ENCODE measurements around the gene PPP2R2B. TPM values are rescaled to one million over a fixed set of nuclear protein-coding genes. Genes with fewer than 3 reads are reported as not detected.

Gene PPP2R2B
- total RNA-seq, 2 donors from 2014 or later: 0.70 to 2.0 TPM

DNA sequence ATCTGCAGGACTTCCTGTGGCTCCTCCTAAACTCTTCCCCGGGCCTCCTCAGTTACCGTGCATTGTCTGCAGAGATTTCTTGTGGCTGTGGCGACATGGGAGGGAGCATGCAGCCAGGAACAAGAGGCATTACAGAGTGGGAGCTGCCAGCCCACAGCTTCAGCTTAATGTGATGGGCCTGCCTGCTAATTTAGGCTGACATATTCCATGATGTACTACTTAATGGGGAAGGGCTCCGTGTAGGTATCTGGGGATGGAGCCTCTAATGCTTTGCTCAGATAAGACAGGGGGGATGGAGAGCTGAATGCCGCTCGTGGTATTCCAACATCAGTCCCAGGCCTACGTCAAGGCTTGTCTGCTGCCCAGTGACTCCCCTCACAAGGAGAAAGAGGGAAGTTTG is 225.0 kb downstream of the PPP2R2B start:
- Mint-ChIP-seq H3K9me3 (no peaks in the 10 kb centered on the region), H3K27me3 (ENCODE audit: low read depth) (no peaks in the 10 kb centered on the region), H3K27ac (no peak overlapping the region), H3K36me3 (ENCODE audit: insufficient read depth in 2 of 2) (no peaks in the 10 kb centered on the region), H3K4me1 (ENCODE audit: low read depth) (no peaks in the 10 kb centered on the region), H3K4me3 (no peak overlapping the region)
- DNase-seq: no peak
- ATAC-seq (replicated peaks in 1 of 2): no peak

DNA sequence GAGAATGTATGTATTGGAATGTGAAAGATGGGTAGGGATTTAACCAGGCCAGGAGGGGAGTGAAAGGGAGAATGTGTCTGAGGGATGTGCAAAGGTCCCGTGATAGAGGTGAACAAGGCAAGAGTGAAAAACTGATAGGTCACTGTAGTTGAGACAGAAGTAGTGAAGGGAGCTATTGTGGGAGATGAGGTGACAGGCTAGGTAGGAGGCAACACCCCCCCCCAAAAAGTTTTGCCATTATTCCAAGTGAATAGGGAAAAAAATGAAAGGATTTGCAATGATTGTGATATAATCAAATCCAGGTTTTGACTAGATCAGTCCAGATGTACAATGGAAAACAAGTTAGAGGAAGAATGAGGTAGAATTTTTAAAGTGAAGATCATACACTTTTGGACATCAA is 226.0 kb downstream of the PPP2R2B start:
- ATAC-seq (replicated peaks in 1 of 2): no peak
- H3K27ac Mint-ChIP-seq: no peak overlapping the region
- H3K4me1 Mint-ChIP-seq (ENCODE audit: low read depth): no peaks in the 10 kb centered on the region
- no peak overlapping the region for H3K4me3 Mint-ChIP-seq
- no peak for DNase-seq
- no peaks in the 10 kb centered on the region for H3K9me3 Mint-ChIP-seq
- no peaks in the 10 kb centered on the region for H3K36me3 Mint-ChIP-seq (ENCODE audit: insufficient read depth in 2 of 2)
- H3K27me3 Mint-ChIP-seq (ENCODE audit: low read depth): no peaks in the 10 kb centered on the region

DNA sequence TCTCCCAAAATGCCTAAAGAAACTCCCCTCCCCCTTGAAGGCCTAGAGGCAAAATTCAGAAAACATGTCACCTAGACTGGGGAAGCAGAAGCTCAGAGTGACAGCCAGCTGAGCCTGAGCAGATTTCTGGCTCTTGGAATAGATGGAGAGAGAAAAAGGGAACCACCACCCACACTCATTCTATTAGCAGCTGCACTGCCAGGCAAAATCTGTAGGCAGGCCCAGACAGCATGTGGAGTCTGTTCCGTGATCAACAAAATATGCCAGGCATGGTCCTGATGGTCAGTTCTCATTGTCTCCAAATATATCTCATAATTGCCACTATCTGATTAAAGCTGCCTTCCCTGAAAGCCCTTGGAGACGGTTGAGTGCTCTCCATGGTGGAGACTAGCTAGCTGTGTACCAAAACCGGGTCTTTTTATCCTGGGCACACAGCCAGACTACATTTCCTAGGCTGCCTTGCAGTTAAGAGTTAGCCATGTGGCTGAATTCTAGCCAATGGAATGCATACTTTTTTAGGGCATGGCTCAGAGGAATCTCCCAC is 230.8 kb downstream of the PPP2R2B start:
- ATAC-seq (replicated peaks in 1 of 2): no peak
- no peaks in the 10 kb centered on the region for H3K36me3 Mint-ChIP-seq (ENCODE audit: insufficient read depth in 2 of 2)
- no peak overlapping the region for H3K4me3 Mint-ChIP-seq
- no peaks in the 10 kb centered on the region for H3K4me1 Mint-ChIP-seq (ENCODE audit: low read depth)
- H3K9me3 Mint-ChIP-seq: no peaks in the 10 kb centered on the region
- no peak overlapping the region for H3K27ac Mint-ChIP-seq
- DNase-seq: no peak
- H3K27me3 Mint-ChIP-seq (ENCODE audit: low read depth): no peaks in the 10 kb centered on the region

DNA sequence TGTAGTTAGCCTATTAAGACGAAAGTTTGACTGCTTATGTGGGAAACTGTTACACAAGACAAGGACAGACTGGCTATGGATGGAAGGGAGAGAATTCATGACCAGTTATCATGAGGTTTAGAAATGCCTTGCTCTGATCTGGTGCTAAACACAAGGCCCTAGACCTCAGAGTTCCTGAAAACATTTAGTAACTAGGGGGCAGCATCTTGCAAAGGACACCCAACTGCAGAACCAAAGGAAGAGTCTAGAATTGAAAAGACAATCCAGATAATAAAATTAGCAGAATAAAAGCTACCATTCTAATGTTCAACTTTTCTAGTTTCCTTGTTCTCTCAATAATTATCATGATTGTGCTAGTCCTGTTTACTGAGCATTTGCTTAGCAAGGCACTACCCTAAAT is 232.1 kb downstream of the PPP2R2B start:
- ATAC-seq (replicated peaks in 1 of 2) (no peak), DNase-seq (no peak)
- Mint-ChIP-seq H3K36me3 (ENCODE audit: insufficient read depth in 2 of 2) (no peaks in the 10 kb centered on the region), H3K27me3 (ENCODE audit: low read depth) (no peaks in the 10 kb centered on the region), H3K27ac (no peak overlapping the region), H3K4me1 (ENCODE audit: low read depth) (no peaks in the 10 kb centered on the region), H3K4me3 (no peak overlapping the region), H3K9me3 (no peaks in the 10 kb centered on the region)

DNA sequence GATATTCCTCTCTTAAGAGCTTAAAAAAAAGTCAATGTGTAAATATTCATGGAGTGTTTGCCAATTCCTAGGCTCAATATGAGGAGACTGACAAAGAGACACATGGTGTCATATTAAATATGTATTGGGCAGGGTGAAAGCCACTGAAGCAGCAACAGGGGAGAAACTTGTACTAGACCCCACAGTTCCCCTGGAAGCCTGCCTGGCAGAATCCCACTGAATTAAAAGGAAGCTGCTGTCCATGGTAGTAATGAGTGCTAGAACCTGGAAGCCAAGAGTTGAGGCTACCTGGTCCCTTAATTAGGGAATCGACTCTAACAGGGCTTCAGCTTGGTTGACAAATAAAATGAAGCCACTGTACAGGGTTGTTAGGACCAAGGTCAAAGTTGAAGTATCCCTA is 233.2 kb downstream of the PPP2R2B start:
- Mint-ChIP-seq H3K4me1 (ENCODE audit: low read depth) (no peaks in the 10 kb centered on the region), H3K9me3 (no peaks in the 10 kb centered on the region), H3K27me3 (ENCODE audit: low read depth) (peaks cover under 1% of the 10 kb centered on the region), H3K36me3 (ENCODE audit: insufficient read depth in 2 of 2) (no peaks in the 10 kb centered on the region), H3K27ac (no peak overlapping the region), H3K4me3 (no peak overlapping the region)
- DNase-seq: no peak
- ATAC-seq (replicated peaks in 1 of 2): no peak

DNA sequence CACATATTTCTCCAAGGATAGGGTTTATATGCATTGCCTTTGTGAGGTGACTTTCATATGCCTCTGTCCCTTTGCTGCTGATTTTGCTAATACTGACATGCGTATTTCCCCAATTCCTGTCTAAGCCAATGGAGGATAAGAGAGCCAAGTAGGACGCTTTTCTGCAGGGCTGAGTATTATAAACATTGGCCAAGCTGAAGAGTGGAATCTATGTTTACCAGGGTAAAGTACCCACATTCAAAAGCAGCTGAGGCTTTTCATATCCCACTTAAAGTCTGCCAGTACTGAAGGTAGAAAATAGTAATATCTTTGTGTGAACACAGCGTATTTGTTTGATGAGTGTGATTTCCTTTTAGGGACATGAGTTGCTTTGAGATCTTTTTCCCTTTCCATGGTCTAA is 233.7 kb downstream of the PPP2R2B start:
- no peaks in the 10 kb centered on the region for H3K4me1 Mint-ChIP-seq (ENCODE audit: low read depth)
- H3K4me3 Mint-ChIP-seq: no peak overlapping the region
- no peaks in the 10 kb centered on the region for H3K9me3 Mint-ChIP-seq
- ATAC-seq (replicated peaks in 1 of 2) (no peak), DNase-seq (no peak)
- H3K27ac Mint-ChIP-seq: no peak overlapping the region
- peaks cover 5% of the 10 kb centered on the region for H3K27me3 Mint-ChIP-seq (ENCODE audit: low read depth)
- H3K36me3 Mint-ChIP-seq (ENCODE audit: insufficient read depth in 2 of 2): no peaks in the 10 kb centered on the region

DNA sequence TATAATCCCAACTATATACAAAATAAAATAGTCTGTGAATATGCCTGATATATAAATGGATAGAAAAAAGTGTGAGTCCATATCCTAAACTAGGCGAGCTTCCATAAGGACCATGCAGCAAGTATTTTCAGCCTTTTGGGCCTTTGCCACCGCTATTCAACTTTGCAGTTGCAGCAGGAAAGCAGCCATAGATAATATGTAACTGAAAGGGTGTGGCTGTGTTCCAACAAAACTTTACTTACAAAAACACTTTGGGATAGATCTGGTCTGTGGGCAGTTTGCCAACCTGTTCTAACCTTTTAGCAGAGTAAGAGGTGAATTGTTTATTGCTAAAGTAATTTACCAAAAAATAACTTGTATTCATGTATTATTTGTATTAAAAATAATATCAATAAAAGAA is 234.8 kb downstream of the PPP2R2B start:
- no peaks in the 10 kb centered on the region for H3K4me1 Mint-ChIP-seq (ENCODE audit: low read depth)
- H3K4me3 Mint-ChIP-seq: no peak overlapping the region
- no peaks in the 10 kb centered on the region for H3K36me3 Mint-ChIP-seq (ENCODE audit: insufficient read depth in 2 of 2)
- H3K27me3 Mint-ChIP-seq (ENCODE audit: low read depth): peaks cover 8% of the 10 kb centered on the region
- H3K9me3 Mint-ChIP-seq: no peaks in the 10 kb centered on the region
- H3K27ac Mint-ChIP-seq: no peak overlapping the region
- DNase-seq (no peak), ATAC-seq (replicated peaks in 1 of 2) (no peak)

DNA sequence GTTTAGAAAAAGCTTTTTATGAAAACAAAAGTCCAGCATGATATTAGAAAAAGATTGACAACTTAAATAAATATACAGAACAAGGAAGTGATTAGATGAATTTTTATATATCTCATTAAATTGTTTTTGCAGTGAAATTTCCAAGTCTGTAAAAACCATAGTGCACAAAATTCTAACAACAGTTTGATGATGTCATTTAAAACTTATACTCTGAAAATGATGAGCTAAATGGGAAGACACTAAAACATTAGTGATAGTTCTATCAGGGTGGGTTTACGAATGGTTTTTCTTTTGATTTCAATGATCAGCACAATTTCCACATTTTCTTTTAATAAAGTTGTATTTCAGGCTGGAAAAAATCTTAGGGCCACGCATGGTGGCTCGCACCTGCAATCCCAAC is 236.1 kb downstream of the PPP2R2B start:
- no peak overlapping the region for H3K27ac Mint-ChIP-seq
- H3K4me3 Mint-ChIP-seq: no peak overlapping the region

DNA sequence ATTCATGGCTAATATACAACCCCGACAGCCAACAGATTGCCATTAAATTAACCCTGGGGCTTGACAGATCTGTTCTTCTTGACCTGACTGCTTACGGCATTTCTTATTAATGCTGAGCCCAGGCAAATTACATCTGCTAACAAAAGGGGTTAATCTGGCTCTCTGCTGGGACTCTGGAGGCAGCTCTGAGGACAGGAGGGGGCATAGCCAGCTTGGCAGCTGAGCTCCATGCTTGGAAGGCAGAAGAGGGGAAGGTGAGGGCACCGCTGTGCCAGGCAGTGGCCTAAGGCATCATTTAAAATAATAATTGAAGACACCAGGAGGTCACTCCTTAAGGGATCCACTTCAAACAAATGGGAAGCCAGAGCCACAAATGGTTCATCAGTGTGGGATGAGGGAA is 236.6 kb downstream of the PPP2R2B start:
- H3K36me3 Mint-ChIP-seq (ENCODE audit: insufficient read depth in 2 of 2): no peaks in the 10 kb centered on the region
- no peaks in the 10 kb centered on the region for H3K9me3 Mint-ChIP-seq
- no peaks in the 10 kb centered on the region for H3K4me1 Mint-ChIP-seq (ENCODE audit: low read depth)
- ATAC-seq (replicated peaks in 1 of 2) (no peak), DNase-seq (no peak)
- H3K27me3 Mint-ChIP-seq (ENCODE audit: low read depth): peaks cover 8% of the 10 kb centered on the region
- H3K27ac Mint-ChIP-seq: no peak overlapping the region
- no peak overlapping the region for H3K4me3 Mint-ChIP-seq

More for the DNA sequence above, 236.1 kb downstream of the PPP2R2B start:
- Mint-ChIP-seq H3K27me3 (ENCODE audit: low read depth) (peaks cover 8% of the 10 kb centered on the region), H3K4me1 (ENCODE audit: low read depth) (no peaks in the 10 kb centered on the region), H3K36me3 (ENCODE audit: insufficient read depth in 2 of 2) (no peaks in the 10 kb centered on the region), H3K9me3 (no peaks in the 10 kb centered on the region)
- no peak for DNase-seq
- ATAC-seq (replicated peaks in 1 of 2): no peak

DNA sequence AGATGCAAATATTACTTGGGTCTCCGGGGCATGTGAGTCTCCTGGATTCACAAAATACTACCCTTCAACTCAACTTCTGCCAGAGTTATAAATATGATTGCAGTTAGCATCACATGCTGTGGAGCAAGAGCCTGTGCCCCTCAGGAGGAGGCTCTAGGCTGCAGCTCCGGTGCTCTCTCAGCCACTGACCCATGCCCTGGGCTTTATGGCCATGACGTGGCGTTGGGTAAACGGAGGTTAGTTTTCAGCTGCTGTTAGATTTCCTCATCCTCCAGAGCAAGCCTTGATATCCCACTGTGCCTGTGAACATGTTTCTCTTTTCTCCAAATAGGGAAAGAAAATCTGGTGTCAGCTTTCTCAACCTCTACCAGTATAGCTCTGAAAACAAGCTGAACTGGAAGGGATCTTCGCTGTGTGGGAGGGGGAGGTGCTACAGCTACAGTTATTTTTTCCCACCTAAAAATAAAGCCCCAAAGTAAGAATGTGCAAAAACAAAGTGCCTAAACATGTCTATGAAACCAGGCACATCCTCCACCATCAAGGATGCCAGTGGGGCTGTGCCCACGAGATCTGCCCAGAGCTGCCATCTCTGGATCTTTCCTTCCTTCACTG is 238.2 kb downstream of the PPP2R2B start:
- H3K36me3 Mint-ChIP-seq (ENCODE audit: insufficient read depth in 2 of 2): no peaks in the 10 kb centered on the region
- no peak overlapping the region for H3K27ac Mint-ChIP-seq
- no peak overlapping the region for H3K4me3 Mint-ChIP-seq
- DNase-seq: no peak
- H3K4me1 Mint-ChIP-seq (ENCODE audit: low read depth): no peaks in the 10 kb centered on the region
- H3K27me3 Mint-ChIP-seq (ENCODE audit: low read depth): peaks cover 8% of the 10 kb centered on the region
- no peaks in the 10 kb centered on the region for H3K9me3 Mint-ChIP-seq
- ATAC-seq (replicated peaks in 1 of 2): no peak

DNA sequence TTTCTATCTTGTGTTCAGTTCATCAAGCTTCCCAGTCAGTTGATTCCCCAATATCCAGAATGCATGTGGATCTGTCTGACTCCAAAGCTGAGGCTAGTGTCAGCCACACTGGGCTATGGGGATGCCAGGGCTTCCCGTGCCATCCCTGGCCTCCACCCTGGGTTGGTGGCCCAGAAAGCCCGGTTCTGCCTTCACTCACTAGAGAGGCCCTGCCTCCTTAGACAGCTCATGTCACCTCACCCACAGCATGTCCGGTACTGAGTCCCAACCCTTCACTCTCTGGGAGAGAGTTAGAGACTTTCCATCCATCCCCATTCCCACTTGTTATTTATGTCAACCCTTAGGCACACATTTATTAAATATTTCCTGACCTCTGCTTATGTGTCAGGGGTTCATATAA is 243.1 kb downstream of the PPP2R2B start:
- H3K4me3 Mint-ChIP-seq: no peak overlapping the region
- H3K36me3 Mint-ChIP-seq (ENCODE audit: insufficient read depth in 2 of 2): no peaks in the 10 kb centered on the region
- peaks cover 8% of the 10 kb centered on the region for H3K27me3 Mint-ChIP-seq (ENCODE audit: low read depth)
- ATAC-seq (replicated peaks in 1 of 2) (no peak), DNase-seq (no peak)
- H3K27ac Mint-ChIP-seq: no peak overlapping the region
- no peaks in the 10 kb centered on the region for H3K9me3 Mint-ChIP-seq
- no peaks in the 10 kb centered on the region for H3K4me1 Mint-ChIP-seq (ENCODE audit: low read depth)

DNA sequence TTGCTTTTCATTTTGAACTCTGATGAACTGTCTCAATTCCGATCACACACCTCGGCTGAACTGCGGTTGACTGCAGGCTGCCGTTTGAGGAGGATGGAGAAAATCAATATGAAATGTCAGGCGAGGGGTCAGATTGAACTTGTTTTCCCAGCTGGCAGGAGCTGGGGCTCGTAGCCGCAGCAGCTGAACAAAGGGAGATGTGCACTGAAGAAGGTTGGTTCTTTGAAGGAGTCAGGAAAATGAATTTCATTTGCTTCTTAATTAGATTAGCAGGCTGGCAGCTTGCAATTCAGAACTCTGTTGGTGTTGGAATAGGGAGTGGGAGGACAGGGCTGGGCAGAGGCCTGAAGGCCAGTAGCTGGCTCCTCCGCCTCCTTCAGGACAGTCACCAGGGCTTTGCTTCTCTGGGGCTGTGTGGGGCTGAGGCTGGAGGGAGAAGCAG is 245.2 kb downstream of the PPP2R2B start:
- H3K27me3 Mint-ChIP-seq (ENCODE audit: low read depth): no peaks in the 10 kb centered on the region
- H3K9me3 Mint-ChIP-seq: no peaks in the 10 kb centered on the region
- ATAC-seq (replicated peaks in 1 of 2): no peak
- DNase-seq: no peak
- H3K36me3 Mint-ChIP-seq (ENCODE audit: insufficient read depth in 2 of 2): no peaks in the 10 kb centered on the region
- H3K27ac Mint-ChIP-seq: no peak overlapping the region
- H3K4me1 Mint-ChIP-seq (ENCODE audit: low read depth): no peaks in the 10 kb centered on the region
- H3K4me3 Mint-ChIP-seq: no peak overlapping the region

DNA sequence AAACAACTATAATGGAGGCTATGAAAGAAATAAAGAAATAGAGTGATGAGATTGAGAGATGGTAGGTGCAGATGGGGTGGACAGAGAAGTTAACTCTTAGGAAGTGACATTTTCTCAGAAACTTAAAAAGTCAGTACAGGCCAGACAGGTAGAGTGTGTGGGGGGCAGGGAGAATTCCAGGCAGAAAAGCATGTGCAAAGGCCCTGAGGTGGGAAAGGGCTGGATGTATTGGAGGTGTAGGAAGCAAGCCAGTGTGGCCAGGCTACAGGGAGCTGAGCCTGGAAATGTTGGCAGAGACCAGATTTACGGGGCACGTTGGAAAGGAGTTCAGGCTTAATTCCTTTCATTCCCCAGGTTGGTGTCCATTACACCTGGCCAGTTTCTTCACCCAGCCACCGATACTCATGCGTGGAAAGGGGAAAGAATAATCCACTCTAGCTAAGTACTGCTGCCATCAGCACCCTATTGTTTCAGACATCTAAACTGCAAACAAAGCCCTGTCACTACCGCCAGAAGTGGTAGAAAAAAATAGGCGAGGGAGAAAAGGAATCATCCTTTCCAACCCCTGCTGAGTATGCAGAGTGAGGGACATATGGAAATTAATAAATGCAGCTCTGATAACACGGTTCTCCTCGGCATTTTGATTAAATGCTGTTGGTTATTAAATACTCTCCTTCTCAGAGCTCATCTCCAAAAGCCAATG is 245.8 kb downstream of the PPP2R2B start:
- no peaks in the 10 kb centered on the region for H3K4me1 Mint-ChIP-seq (ENCODE audit: low read depth)
- H3K4me3 Mint-ChIP-seq: no peak overlapping the region
- H3K27me3 Mint-ChIP-seq (ENCODE audit: low read depth): no peaks in the 10 kb centered on the region
- H3K27ac Mint-ChIP-seq: no peak overlapping the region
- ATAC-seq (replicated peaks in 1 of 2) (no peak), DNase-seq (no peak)
- H3K36me3 Mint-ChIP-seq (ENCODE audit: insufficient read depth in 2 of 2): no peaks in the 10 kb centered on the region
- no peaks in the 10 kb centered on the region for H3K9me3 Mint-ChIP-seq

DNA sequence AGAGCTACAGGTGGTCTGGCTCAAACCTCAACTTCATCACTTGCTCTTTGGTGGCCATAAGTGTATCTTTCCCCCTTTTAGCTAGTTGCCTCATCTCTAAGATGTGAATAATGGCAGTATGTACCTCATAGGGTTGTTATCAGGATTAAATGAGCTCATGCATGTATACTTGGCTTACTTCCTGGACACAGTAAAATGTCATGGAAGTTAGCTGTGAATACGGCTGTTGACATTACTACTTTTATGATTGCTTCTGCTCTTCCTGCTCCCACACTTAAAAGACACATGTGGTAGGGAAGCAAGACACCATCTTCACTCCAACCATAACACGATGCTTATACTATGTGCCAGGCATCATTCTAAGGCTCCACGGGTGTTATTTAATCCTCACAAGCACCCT is 248.1 kb downstream of the PPP2R2B start:
- Mint-ChIP-seq H3K36me3 (ENCODE audit: insufficient read depth in 2 of 2) (no peaks in the 10 kb centered on the region), H3K4me1 (ENCODE audit: low read depth) (no peaks in the 10 kb centered on the region), H3K27ac (no peak overlapping the region), H3K27me3 (ENCODE audit: low read depth) (no peaks in the 10 kb centered on the region), H3K4me3 (no peak overlapping the region), H3K9me3 (no peaks in the 10 kb centered on the region)
- ATAC-seq (replicated peaks in 1 of 2): no peak
- no peak for DNase-seq
